Gastrocnemius medialis (tissue), 4 donors: ENCODE data around the gene CCDC184. TPM values are rescaled to one million over a fixed set of nuclear protein-coding genes. Genes with fewer than 3 reads are reported as not detected.
A peak's percentile ranks its signal among the peaks of the same experiment; 100 is the strongest.

Experiments
- ATAC-seq, 2 donors: fragments of 150-250 bp; one replicate each; pipeline ENCODE4 v1.9.1; 2016
- DNase-seq, 2 donors: peaks; one replicate each; pipeline ENCODE4 v3.0.0-alpha.2; 2019
- H3K27ac ChIP-seq, 4 donors: fragments of 200-600 bp; sonication (generic); 1 replicate in 1 of 4; 2 replicates in 3 of 4; pipeline ENCODE4 v1.5.1; 2016 to 2018; ENCODE audit warnings: mild to moderate bottlenecking in 2 of 4, moderate library complexity in 1 of 4
- H3K27me3 ChIP-seq, 3 donors: fragments of 200-600 bp; sonication (generic) in 2 of 3; 1 replicate in 1 of 3; 2 replicates in 2 of 3; pipeline versions ENCODE4 v1.5.1 to v1.6.0; 2016 to 2019; ENCODE audit warnings: mild to moderate bottlenecking in 1 of 3, moderate library complexity in 1 of 3
- H3K36me3 ChIP-seq, 2 donors: fragments of 200-600 bp; sonication (generic) in 1 of 2; one replicate each; pipeline ENCODE4 v1.5.1; 2017 to 2018
- H3K4me1 ChIP-seq, 2 donors: fragments of 200-600 bp; sonication (generic) in 1 of 2; one replicate each; pipeline ENCODE4 v1.5.1; 2016 to 2017; ENCODE audit warnings: mild to moderate bottlenecking in 2 of 2
- H3K4me3 ChIP-seq, 4 donors: fragments of 200-600 bp; sonication (generic) in 3 of 4; 1 replicate in 1 of 4; 2 replicates in 3 of 4; pipeline ENCODE4 v1.5.1; 2016 to 2019; ENCODE audit warnings: mild to moderate bottlenecking in 2 of 4
- H3K9me3 ChIP-seq, 3 donors: fragments of 200-600 bp; sonication (generic) in 2 of 3; 1 replicate in 1 of 3; 2 replicates in 2 of 3; pipeline ENCODE4 v1.5.1; 2016 to 2019
- POLR2A ChIP-seq, 2 donors: fragments of 450-650 bp; IDR thresholded peaks; one replicate each; pipeline ENCODE4 v1.6.1; 2017; ENCODE audit warnings: antibody characterized with exemption in 2 of 2, mild to moderate bottlenecking in 2 of 2, moderate library complexity in 2 of 2
- in situ Hi-C, 4 donors: fragments of 200-750 bp; cut with MboI; loops; one replicate each; pipeline versions ENCODE4 v1.15.0 to v1.8.0; 2017; ENCODE audit warnings: low sequenced_read_pairs in 4 of 4
- intact Hi-C: fragments of 100-400 bp; cut with DNase I; formaldehyde crosslinking; loops from one replicate; pipeline ENCODE4 v1.15.1; 2023; ENCODE audit warnings: low total_unique reads
- total RNA-seq, 4 donors: library from RNA; depleted of rRNA; stranded (reverse); fragments of >200 nt; gene quantifications; one replicate each; pipeline versions ENCODE4 v1.1.0 to v1.2.3, GENCODE V29; 2016
- TF ChIP-seq, protein P1 (sequence below), 5 experiments: fragments of 450-650 bp in 3 of 5; fragments of 200-600 bp in 2 of 5; sonication (generic) in 2 of 5; IDR thresholded peaks in 4 of 5; conservative IDR thresholded peaks in 1 of 5; 1 replicate in 4 of 5; 2 replicates in 1 of 5; pipeline ENCODE4 v1.5.1; 2016 to 2019; ENCODE audit warnings: antibody characterized with exemption in 5 of 5, mild to moderate bottlenecking in 3 of 5, moderate library complexity in 3 of 5

The CCDC184 gene
- total RNA-seq, 4 donors from 2014 or later: 0.38 to 2.0 (median 1.1) TPM

GRCh38 chr12:48157018-48157888 is 26.2 kb upstream of the CCDC184 start, which contains the start of gene ASB8:
ASB8 (minus strand) TSS chr12:48157515; CDS start chr12:48153496, 4,019 bp downstream.
- intact Hi-C loops: loop anchor here (2.0 to 10.0 kb wide), 2 partner anchors 38 to 1892 kb away; partner anchors contain the start of genes PFKM and SLC38A1
- peaks cover 54 to 73% of the 10 kb centered on the region in 2 donors for H3K4me1 ChIP-seq
- in situ Hi-C loops: loop anchor here in 1 of 4 donors (5.0 kb wide), 1 partner anchor 40 kb away; the partner anchor contains the start of gene PFKM

GRCh38 chr12:48157889-48158370 is 25.5 kb upstream of the CCDC184 start:
- peaks cover 52 to 73% of the 10 kb centered on the region in 2 donors for H3K4me1 ChIP-seq
- peak overlapping the region; percentile 63 to 82 (median 74) for H3K4me3 ChIP-seq
- in situ Hi-C loops: loop anchor here in 1 of 4 donors (5.0 kb wide), 1 partner anchor 41 kb away; the partner anchor contains the start of gene PFKM
- intact Hi-C loops: loop anchor here (2.0 to 10.0 kb wide), 2 partner anchors 39 to 1893 kb away; partner anchors contain the start of genes PFKM and SLC38A1
- H3K9me3 ChIP-seq: no peaks in the 10 kb centered on the region
- no peak for TF ChIP-seq POLR2A (IDR thresholded peaks at IDR 0.05)
- TF ChIP-seq, protein P1, sequence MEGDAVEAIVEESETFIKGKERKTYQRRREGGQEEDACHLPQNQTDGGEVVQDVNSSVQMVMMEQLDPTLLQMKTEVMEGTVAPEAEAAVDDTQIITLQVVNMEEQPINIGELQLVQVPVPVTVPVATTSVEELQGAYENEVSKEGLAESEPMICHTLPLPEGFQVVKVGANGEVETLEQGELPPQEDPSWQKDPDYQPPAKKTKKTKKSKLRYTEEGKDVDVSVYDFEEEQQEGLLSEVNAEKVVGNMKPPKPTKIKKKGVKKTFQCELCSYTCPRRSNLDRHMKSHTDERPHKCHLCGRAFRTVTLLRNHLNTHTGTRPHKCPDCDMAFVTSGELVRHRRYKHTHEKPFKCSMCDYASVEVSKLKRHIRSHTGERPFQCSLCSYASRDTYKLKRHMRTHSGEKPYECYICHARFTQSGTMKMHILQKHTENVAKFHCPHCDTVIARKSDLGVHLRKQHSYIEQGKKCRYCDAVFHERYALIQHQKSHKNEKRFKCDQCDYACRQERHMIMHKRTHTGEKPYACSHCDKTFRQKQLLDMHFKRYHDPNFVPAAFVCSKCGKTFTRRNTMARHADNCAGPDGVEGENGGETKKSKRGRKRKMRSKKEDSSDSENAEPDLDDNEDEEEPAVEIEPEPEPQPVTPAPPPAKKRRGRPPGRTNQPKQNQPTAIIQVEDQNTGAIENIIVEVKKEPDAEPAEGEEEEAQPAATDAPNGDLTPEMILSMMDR (IDR thresholded peaks at IDR 0.05 in 4 of 5, conservative IDR thresholded peaks at IDR 0.05 in 1 of 5): peak in 1 of 5 experiments; percentile 7
- H3K27ac ChIP-seq: peak overlapping the region; percentile 84 to 98 (median 93)
- ATAC-seq (no peak), DNase-seq (no peak)
- no peaks in the 10 kb centered on the region for H3K27me3 ChIP-seq
- peaks cover 0 to 10% of the 10 kb centered on the region in 2 donors for H3K36me3 ChIP-seq

More at GRCh38 chr12:48157018-48157888, 26.2 kb upstream of the CCDC184 start, which contains the start of gene ASB8:
- ATAC-seq (peak; percentile 78 to 82), DNase-seq (peak; percentile 98 to 100)
- Histone ChIP-seq H3K9me3 (no peaks in the 10 kb centered on the region), H3K27me3 (no peaks in the 10 kb centered on the region), H3K4me3 (peak within 1 kb of the TSS; percentile 63 to 82 (median 74)), H3K36me3 (peaks cover 0 to 10% of the 10 kb centered on the region in 2 donors), H3K27ac (peak within 1 kb of the TSS; percentile 84 to 98 (median 93))
- peak; percentile 66 to 82 for TF ChIP-seq POLR2A (IDR thresholded peaks at IDR 0.05)
- TF ChIP-seq, protein P1 (IDR thresholded peaks at IDR 0.05 in 4 of 5, conservative IDR thresholded peaks at IDR 0.05 in 1 of 5): peak; percentile 43 to 60 (median 54)

- Histone ChIP-seq H3K36me3 (peaks cover 0 to 3% of the 10 kb centered on the region in 2 donors), H3K4me1 (peaks cover 46 to 74% of the 10 kb centered on the region in 2 donors), H3K4me3 (no peak overlapping the region), H3K27me3 (no peaks in the 10 kb centered on the region), H3K27ac (peak overlapping the region in 3 of 4 donors; percentile 86 to 98 (median 90)), H3K9me3 (no peaks in the 10 kb centered on the region)
- DNase-seq: peak in 1 of 2 donors; percentile 22
- in situ Hi-C loops (loop anchor here in 1 of 4 donors (10.0 kb wide), 1 partner anchor 75 kb away; no protein-coding TSS in a partner anchor), intact Hi-C loops (loop anchor here (10.0 kb wide), 1 partner anchor 345 kb away; the partner anchor contains the start of gene HDAC7)
- ATAC-seq: no peak
- TF ChIP-seq POLR2A (IDR thresholded peaks at IDR 0.05): no peak
- TF ChIP-seq, protein P1 (IDR thresholded peaks at IDR 0.05 in 4 of 5, conservative IDR thresholded peaks at IDR 0.05 in 1 of 5): no peak
Measured at GRCh38 chr12:48160046-48160445, 23.4 kb upstream of the CCDC184 start.

DNA sequence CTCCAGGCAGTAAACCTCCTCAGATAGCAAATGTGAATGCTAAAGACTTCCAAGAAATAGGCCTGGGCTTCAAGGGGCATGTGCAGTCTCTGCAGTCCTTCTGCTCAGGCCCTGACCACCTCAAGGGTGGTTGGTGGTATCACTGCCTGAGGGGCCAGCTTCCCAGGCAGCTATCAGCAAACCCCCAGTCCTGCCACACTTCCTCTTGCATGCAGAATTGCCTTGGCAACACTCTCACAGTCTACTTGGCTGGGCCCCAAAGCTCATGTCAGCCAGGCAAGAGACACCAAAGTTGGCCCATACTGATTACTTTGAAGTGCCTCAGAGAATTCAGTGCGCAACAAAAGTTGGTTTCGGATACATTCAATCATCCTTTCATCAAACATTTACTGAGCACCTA is 22.6 kb upstream of the CCDC184 start:
- no peaks in the 10 kb centered on the region for H3K36me3 ChIP-seq
- peaks cover 41 to 70% of the 10 kb centered on the region in 2 donors for H3K4me1 ChIP-seq
- intact Hi-C loops: loop anchor here (10.0 kb wide), 1 partner anchor 346 kb away; the partner anchor contains the start of gene HDAC7
- DNase-seq (peak in 1 of 2 donors; percentile 58), ATAC-seq (no peak)
- H3K27ac ChIP-seq: peak overlapping the region; percentile 86 to 98 (median 90)
- TF ChIP-seq POLR2A (IDR thresholded peaks at IDR 0.05): no peak
- TF ChIP-seq, protein P1 (IDR thresholded peaks at IDR 0.05 in 4 of 5, conservative IDR thresholded peaks at IDR 0.05 in 1 of 5): no peak
- H3K27me3 ChIP-seq: no peaks in the 10 kb centered on the region
- in situ Hi-C loops: loop anchor here in 1 of 4 donors (10.0 kb wide), 1 partner anchor 76 kb away; no protein-coding TSS in a partner anchor
- no peaks in the 10 kb centered on the region for H3K9me3 ChIP-seq
- H3K4me3 ChIP-seq: no peak overlapping the region
